Umbilical cord (tissue), 2 donors: ENCODE results near the gene STK40. TPM values are rescaled to one million over a fixed set of nuclear protein-coding genes. Genes with fewer than 3 reads are reported as not detected.

Experiments
- DNase-seq: peaks from one replicate; pipeline ENCODE4 v3.0.0-alpha.2; 2015; ENCODE audit warnings: low spot score
- total RNA-seq: library from RNA; depleted of rRNA; stranded (reverse); fragments of >200 nt; gene quantifications from one replicate; pipeline ENCODE4 v1.2.3, GENCODE V29; 2014; ENCODE audit warnings: low replicate concordance; ENCODE audit not compliant: insufficient read depth

STK40 gene
- total RNA-seq, 1 donor from 2014 or later: 12.0 TPM

GRCh38 chr1:36320291-36320761, 65.4 kb downstream of the STK40 start:
- DNase-seq: peak; percentile 44

- no peak for DNase-seq
Measured at GRCh38 chr1:36309397-36309796, 76.3 kb downstream of the STK40 start.

- DNase-seq: no peak
Measured at GRCh38 chr1:36307601-36308330, 78.0 kb downstream of the STK40 start.

DNA sequence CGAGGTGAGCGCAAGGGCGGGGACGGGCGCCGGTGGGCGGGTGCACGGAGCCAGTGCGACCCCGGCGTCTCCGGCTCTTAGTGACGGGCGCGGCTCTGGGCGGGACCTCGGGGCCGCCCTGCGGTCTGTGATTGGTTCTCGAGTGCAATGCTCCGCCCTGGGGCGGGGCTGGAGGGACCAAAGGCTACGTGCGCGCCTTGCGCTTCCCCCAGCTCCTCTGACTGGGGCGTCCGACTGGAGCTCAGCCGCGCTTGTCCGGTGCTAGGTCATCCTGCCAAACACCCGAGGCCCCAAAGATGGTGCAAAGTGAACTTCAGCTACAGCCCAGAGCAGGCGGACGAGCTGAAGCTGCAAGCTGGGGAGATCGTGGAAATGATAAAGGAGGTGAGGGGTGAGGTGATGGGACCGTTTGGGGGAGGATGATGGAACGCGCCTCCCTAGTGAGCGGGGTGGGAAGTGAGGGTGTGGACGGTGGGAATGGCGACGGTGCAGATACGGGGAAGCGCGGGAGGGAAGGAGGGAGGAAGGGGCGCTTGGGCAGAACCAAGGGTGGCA, 78.7 kb downstream of the STK40 start:
- DNase-seq: peak; percentile 97

DNA sequence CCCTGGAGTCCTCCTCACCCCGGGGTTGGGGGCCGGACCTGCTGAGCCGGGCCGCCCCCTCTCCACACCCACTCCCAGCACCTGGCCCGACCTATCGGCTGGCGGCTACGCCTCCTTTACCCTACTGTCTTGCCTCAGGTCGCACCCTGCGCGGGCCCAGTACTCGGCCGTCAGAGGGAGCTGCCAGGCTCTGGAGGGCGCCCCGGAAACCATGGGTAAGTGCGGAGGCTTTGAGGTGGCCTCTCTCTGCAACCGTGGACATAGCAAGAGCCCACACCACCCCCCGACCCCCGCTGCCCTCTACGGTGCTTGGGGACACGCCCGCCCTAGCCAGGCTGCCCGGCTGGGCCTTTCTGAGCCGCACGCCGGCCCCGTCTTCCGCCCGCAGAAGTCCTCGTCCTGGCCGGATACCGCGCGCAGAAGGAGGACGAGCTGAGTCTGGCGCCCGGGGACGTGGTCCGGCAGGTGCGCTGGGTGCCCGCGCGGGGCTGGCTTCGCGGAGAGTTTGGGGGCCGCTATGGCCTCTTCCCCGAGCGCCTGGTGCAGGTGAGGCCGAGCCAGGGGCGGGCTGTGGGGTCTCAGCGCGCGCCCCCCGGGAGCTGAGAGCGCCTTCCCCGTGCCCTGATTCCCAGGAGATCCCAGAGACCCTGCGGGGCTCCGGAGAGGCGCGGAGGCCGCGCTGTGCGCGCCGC, 79.4 kb downstream of the STK40 start, which contains the start of gene SH3D21:
SH3D21 (plus strand) TSS at position 159 of the 692 bp plus-strand sequence; CDS start at position 212, 53 bp downstream.
- peak; percentile 57 for DNase-seq

DNA sequence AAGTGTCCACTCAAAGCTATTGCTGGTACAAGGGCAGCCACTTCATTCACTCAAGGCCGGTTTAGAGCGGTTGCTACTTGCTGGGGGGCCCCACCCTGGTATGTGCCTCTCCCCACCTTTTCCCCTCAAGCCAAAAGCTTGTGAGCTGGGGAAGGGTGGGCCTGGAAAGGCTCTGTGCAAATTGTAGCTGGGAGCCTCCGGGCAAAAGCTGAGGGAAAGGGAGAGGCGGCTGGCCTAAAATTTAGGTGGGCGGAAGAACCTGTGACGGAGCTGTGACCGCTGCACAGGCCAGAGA, 79.9 kb downstream of the STK40 start:
- peak; percentile 69 for DNase-seq

- DNase-seq: peak; percentile 56
Measured at GRCh38 chr1:36304970-36305914, 80.5 kb downstream of the STK40 start.

- no peak for DNase-seq
Measured at GRCh38 chr1:36304521-36304920, 81.2 kb downstream of the STK40 start.

DNA sequence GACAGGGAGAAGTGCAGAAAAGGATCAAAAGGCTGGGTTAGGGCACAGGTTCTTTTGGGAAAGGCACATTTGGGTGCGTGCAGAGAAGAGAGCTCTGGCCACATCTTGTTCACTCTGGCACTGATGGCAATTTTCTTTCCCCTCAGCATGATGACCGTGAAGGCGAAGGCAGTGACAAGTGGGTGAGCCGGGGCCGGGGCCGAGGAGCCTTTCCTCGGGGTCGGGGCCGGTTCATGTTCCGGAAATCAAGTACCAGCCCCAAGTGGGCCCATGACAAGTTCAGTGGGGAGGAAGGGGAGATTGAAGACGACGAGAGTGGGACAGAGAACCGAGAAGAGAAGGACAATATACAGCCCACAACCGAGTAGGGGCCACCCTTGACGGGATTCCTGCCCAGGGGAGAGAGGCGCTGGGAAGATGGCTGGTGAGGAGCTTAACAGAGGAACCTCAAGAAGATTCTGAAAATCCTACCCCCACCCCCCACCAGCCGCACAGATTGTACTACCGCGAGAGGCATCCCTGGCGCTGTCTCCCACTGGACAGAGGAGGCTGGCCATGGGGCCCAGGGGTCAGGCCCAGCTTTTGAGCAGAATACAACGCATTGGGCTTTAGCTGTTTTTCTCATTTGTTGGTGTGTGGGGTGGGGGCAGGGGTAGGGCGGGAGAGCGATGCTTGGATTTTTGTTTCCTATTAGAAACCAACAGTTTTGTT, 81.9 kb downstream of the STK40 start:
- DNase-seq: no peak

DNA sequence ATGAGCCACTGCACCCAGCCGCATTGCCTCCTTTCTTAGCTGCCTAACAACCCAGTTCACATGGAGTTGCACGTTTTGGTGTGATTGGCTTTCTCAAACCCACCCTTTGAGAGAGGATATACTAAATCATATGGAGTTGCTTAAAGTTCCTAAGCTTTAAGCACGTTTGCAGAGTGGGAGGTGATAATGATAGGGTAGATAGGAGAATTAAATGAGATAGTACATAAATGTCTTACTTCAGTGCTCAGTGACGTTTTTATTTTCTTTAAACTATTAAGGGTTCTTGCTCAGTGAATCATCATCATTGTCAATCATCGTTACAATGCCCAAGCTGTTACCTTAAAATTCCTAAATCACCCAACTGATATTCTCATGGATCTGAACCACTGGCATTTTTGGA, 82.5 kb downstream of the STK40 start:
- no peak for DNase-seq

- DNase-seq: no peak
Measured at GRCh38 chr1:36301220-36301619, 84.5 kb downstream of the STK40 start.

DNA sequence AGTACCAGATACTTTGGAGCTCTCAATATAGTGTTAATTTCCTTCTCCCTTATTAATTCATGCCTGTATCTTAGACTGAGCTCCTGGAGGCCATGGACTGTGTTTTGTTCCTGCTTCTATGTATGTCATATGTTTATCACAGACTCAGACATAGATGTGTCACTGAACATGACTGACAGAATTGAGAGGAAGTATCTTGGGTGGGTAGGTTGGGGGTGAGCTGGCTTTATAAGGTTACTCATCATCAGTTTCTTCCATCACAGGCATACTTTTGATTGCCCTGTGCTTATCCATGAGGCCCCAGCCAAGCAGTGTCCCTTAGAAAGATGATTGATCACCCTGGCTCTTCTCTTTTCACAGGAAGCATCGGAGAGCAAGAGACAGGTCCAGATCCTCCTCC, 85.2 kb downstream of the STK40 start:
- no peak for DNase-seq

GRCh38 chr1:36298640-36299039, 87.1 kb downstream of the STK40 start:
- DNase-seq: no peak

GRCh38 chr1:36297062-36297461, 88.7 kb downstream of the STK40 start:
- DNase-seq: no peak

DNA sequence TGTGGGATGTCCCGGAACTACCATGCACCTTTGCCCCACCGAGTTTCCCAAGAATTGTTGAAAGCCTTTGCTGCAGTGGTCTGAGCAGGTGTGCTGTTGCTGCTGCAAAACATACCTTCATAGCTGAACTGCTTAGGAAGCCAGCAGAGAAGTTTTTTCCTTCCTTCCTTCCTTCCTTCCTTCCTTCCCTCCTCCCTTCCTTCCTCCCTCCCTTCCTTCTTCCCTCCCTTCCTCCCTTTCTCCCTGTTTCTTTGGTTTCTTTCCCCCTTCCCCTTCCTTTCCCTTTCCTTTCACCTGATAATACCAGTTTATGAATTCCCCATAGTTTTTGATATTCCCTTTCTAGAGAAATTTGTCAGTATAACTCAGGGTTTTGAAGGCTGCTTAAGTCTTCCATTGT, 90.3 kb downstream of the STK40 start:
- no peak for DNase-seq

Other genes with a start within 250 kb of the STK40 start
- gene TRAPPC3, start 236.4 kb downstream of the STK40 start, total RNA-seq: 38.5 TPM
- 64.0 TPM for gene MAP7D1, start 229.8 kb downstream of the STK40 start, total RNA-seq
- 53.4 TPM for gene THRAP3, start 161.5 kb downstream of the STK40 start, total RNA-seq
- gene SH3D21, start 79.6 kb downstream of the STK40 start, total RNA-seq: 11.3 TPM
- 67.7 TPM for gene EVA1B, start 62.3 kb downstream of the STK40 start, total RNA-seq
- 10.4 TPM for gene LSM10, start 12.0 kb upstream of the STK40 start, total RNA-seq
- 5.5 TPM for gene OSCP1, start 64.5 kb upstream of the STK40 start, total RNA-seq
- gene MRPS15, start 78.5 kb upstream of the STK40 start, total RNA-seq: 31.5 TPM
- 10.1 TPM for gene CSF3R, start 97.0 kb upstream of the STK40 start, total RNA-seq